Caco-2 (cell line): ENCODE measurements around the gene ARHGEF10L. TPM values are rescaled to one million over a fixed set of nuclear protein-coding genes. Genes with fewer than 3 reads are reported as not detected.

Experiments
- BruUV-seq: library from RNA; stranded (reverse); fragments of 400-500 nt; replicated peaks from 2 replicates; lab custom pipeline; 2021; lab: Mats Ljungman, UMichigan
- CTCF ChIA-PET: fragments of 300-600 bp; sonication (Branson Sonifier 250); formaldehyde crosslinking; loops from one replicate; lab custom pipeline; 2022; ENCODE audit warnings: antibody characterized with exemption; lab: Charles Lee
- POLR2A ChIA-PET: fragments of 300-600 bp; sonication (Branson Sonifier 250); formaldehyde crosslinking; loops from one replicate; lab custom pipeline; 2022; ENCODE audit warnings: antibody characterized with exemption; lab: Charles Lee
- DNase-seq, 2 experiments: peaks; one replicate each; pipeline versions ENCODE4 v3.0.0 to v3.0.0-alpha.2; 2020 to 2022
- H3K27me3 ChIP-seq: replicated peaks from 2 replicates; pipeline ENCODE4 v1.6.0; 2011; ENCODE audit warnings: low read length; ENCODE audit not compliant: control insufficient read depth, insufficient read depth
- H3K36me3 ChIP-seq: 2 replicates; pipeline ENCODE4 v1.5.1; 2011; ENCODE audit warnings: low read length; ENCODE audit not compliant: control insufficient read depth, insufficient read depth
- H3K4me1 ChIP-seq: fragments of 250-450 bp; sonication (Bioruptor Pico); 2 replicates; pipeline ENCODE4 v1.5.1; 2020; ENCODE audit warnings: mild to moderate bottlenecking
- H3K4me3 ChIP-seq: 2 replicates; pipeline ENCODE4 v1.5.1; 2011; ENCODE audit warnings: low read depth, mild to moderate bottlenecking, control low read depth, low read length
- H3K9me3 ChIP-seq: fragments of 250-450 bp; sonication (Bioruptor Pico); 2 replicates; pipeline ENCODE4 v1.5.1; 2020; ENCODE audit warnings: mild to moderate bottlenecking, moderate library complexity
- H3K27ac Mint-ChIP-seq: one replicate; pipeline ENCODE4 v1.8.0; 2022; ENCODE audit warnings: mixed read lengths; ENCODE audit not compliant: unreplicated experiment
- H3K27me3 Mint-ChIP-seq: one replicate; pipeline ENCODE4 v1.8.0; 2022; ENCODE audit warnings: mixed read lengths; ENCODE audit not compliant: insufficient read depth, unreplicated experiment
- H3K36me3 Mint-ChIP-seq: one replicate; pipeline ENCODE4 v1.8.0; 2022; ENCODE audit warnings: mild to moderate bottlenecking, mixed read lengths; ENCODE audit not compliant: insufficient read depth, unreplicated experiment
- H3K4me1 Mint-ChIP-seq: one replicate; pipeline ENCODE4 v1.8.0; 2022; ENCODE audit warnings: low read depth, mixed read lengths; ENCODE audit not compliant: unreplicated experiment
- H3K4me3 Mint-ChIP-seq: one replicate; pipeline ENCODE4 v1.8.0; 2022; ENCODE audit warnings: mild to moderate bottlenecking, moderate library complexity, mixed read lengths; ENCODE audit not compliant: unreplicated experiment
- H3K9me3 Mint-ChIP-seq: one replicate; pipeline ENCODE4 v1.8.0; 2022; ENCODE audit warnings: mixed read lengths; ENCODE audit not compliant: unreplicated experiment
- CTCF ChIP-seq, 2 experiments: fragments of 200-600 bp in 1 of 2; IDR thresholded peaks; 1 replicate in 1 of 2; 2 replicates in 1 of 2; pipeline versions ENCODE4 v1.5.1 to v1.8.0; 2011 to 2022; ENCODE audit warnings: antibody characterized with exemption in 1 of 2, control low read depth in 1 of 2, inconsistent platforms in 1 of 2, low read depth in 1 of 2, low read length in 1 of 2, mild to moderate bottlenecking in 1 of 2, moderate library complexity in 1 of 2; ENCODE audit not compliant: insufficient read depth in 1 of 2, severe bottlenecking in 1 of 2, unreplicated experiment in 1 of 2
- intact Hi-C: fragments of 100-400 bp; cut with micrococcal nuclease; formaldehyde crosslinking; loops from one replicate; pipeline ENCODE4 v1.10.0; 2022; ENCODE audit not compliant: unreplicated experiment
- total RNA-seq: library from RNA; stranded (reverse); gene quantifications from 2 replicates; pipeline ENCODE4 v1.2.3, GENCODE V29; 2022

ARHGEF10L gene
- total RNA-seq, 1 experiment from 2014 or later = 31.3 TPM

- H3K27me3 ChIP-seq = no peaks in the 10 kb centered on the region
- H3K9me3 ChIP-seq = no peaks in the 10 kb centered on the region
- intact Hi-C loops = no loop called here
- DNase-seq = no peak
- 0 out of 2 replicates have a peak, but pooled peaks cover 4% of the 10 kb centered on the region for H3K4me1 ChIP-seq
- H3K4me1 Mint-ChIP-seq = no peaks in the 10 kb centered on the region
- no peak overlapping the region for H3K27ac Mint-ChIP-seq
- H3K4me3 ChIP-seq = no peak overlapping the region
- no peaks in the 10 kb centered on the region for H3K36me3 ChIP-seq
- H3K27me3 Mint-ChIP-seq = no peaks in the 10 kb centered on the region
- ChIA-PET POLR2A (no interaction called here), CTCF (no interaction called here)
- TF ChIP-seq CTCF (IDR thresholded peaks at IDR 0.05; ENCODE audit: insufficient read depth in 1 of 2, low read depth in 1 of 2, low read length in 1 of 2, severe bottlenecking in 1 of 2, unreplicated experiment in 1 of 2) = no peak
- no peaks in the 10 kb centered on the region for H3K9me3 Mint-ChIP-seq
- no TSS peak for BruUV-seq
- no peak overlapping the region for H3K4me3 Mint-ChIP-seq
- H3K36me3 Mint-ChIP-seq = peaks cover 26% of the 10 kb centered on the region
Observed at GRCh38 chr1:17640393-17640792, 100.9 kb downstream of the ARHGEF10L start.

- no peak overlapping the region for H3K27ac Mint-ChIP-seq
- POLR2A ChIA-PET = no interaction called here
- Histone ChIP-seq H3K27me3 (no peaks in the 10 kb centered on the region), H3K4me1 (0 out of 2 replicates have a peak, but pooled peaks cover 4% of the 10 kb centered on the region), H3K9me3 (no peaks in the 10 kb centered on the region), H3K36me3 (no peaks in the 10 kb centered on the region), H3K4me3 (no peak overlapping the region)
- intact Hi-C loops = no loop called here
- H3K4me1 Mint-ChIP-seq = no peaks in the 10 kb centered on the region
- H3K36me3 Mint-ChIP-seq = peaks cover 20% of the 10 kb centered on the region
- CTCF ChIA-PET = no interaction called here
- no peaks in the 10 kb centered on the region for H3K27me3 Mint-ChIP-seq
- H3K9me3 Mint-ChIP-seq = no peaks in the 10 kb centered on the region
- BruUV-seq = no TSS peak
- no peak for DNase-seq
- TF ChIP-seq CTCF (IDR thresholded peaks at IDR 0.05; ENCODE audit: insufficient read depth in 1 of 2, low read depth in 1 of 2, low read length in 1 of 2, severe bottlenecking in 1 of 2, unreplicated experiment in 1 of 2) = no peak
- H3K4me3 Mint-ChIP-seq = no peak overlapping the region
Observed at GRCh38 chr1:17640975-17641374, 101.5 kb downstream of the ARHGEF10L start.

GRCh38 chr1:17642169-17642568 is 102.7 kb downstream of the ARHGEF10L start:
- H3K27ac Mint-ChIP-seq = no peak overlapping the region
- Histone ChIP-seq H3K4me3 (no peak overlapping the region), H3K27me3 (no peaks in the 10 kb centered on the region), H3K9me3 (no peaks in the 10 kb centered on the region), H3K4me1 (no peaks in the 10 kb centered on the region), H3K36me3 (no peaks in the 10 kb centered on the region)
- ChIA-PET CTCF (interaction anchor here (0.8 kb wide), 1 partner anchor 197 kb away, joined by 3 read pairs; no protein-coding TSS in a partner anchor), POLR2A (no interaction called here)
- no peak for DNase-seq
- peaks cover 24% of the 10 kb centered on the region for H3K36me3 Mint-ChIP-seq
- H3K27me3 Mint-ChIP-seq = no peaks in the 10 kb centered on the region
- H3K4me3 Mint-ChIP-seq = no peak overlapping the region
- no TSS peak for BruUV-seq
- H3K4me1 Mint-ChIP-seq = no peaks in the 10 kb centered on the region
- no peaks in the 10 kb centered on the region for H3K9me3 Mint-ChIP-seq
- intact Hi-C loops = no loop called here
- TF ChIP-seq CTCF (IDR thresholded peaks at IDR 0.05; ENCODE audit: insufficient read depth in 1 of 2, low read depth in 1 of 2, low read length in 1 of 2, severe bottlenecking in 1 of 2, unreplicated experiment in 1 of 2) = no peak
